GM18858 (cell line): Measurements from ENCODE around the gene NARF.
"Not testable (repeated sequence)": the region's sequence is repeated elsewhere in the genome, so short reads cannot be mapped to it uniquely, and the experiment has no call there.

Experiments used
- ATAC-seq: cut with Tn5 transposase; IDR thresholded peaks from one replicate; pipeline ENCODE4 v1.9.1; 2021; ENCODE audit not compliant: unreplicated experiment

Gene NARF

GRCh38 chr17:82458179-82458884 is at the start of gene NARF:
NARF (plus strand) TSS chr17:82458741; CDS start chr17:82458804, 63 bp downstream.
- peak; percentile 79 for ATAC-seq

GRCh38 chr17:82408938-82409318 is 49.6 kb upstream of the NARF start:
- ATAC-seq: no peak

GRCh38 chr17:82410014-82410716 is 48.4 kb upstream of the NARF start:
- ATAC-seq: no peak

- no peak for ATAC-seq
Observed at GRCh38 chr17:82411396-82412053, 47.0 kb upstream of the NARF start.

- ATAC-seq: not testable (repeated sequence)
Observed at GRCh38 chr17:82412081-82412480, 46.5 kb upstream of the NARF start.

- no peak for ATAC-seq
Observed at GRCh38 chr17:82412535-82413520, 45.7 kb upstream of the NARF start.

- ATAC-seq: no peak
Observed at GRCh38 chr17:82414548-82415281, 43.8 kb upstream of the NARF start.

GRCh38 chr17:82415336-82415735 is 43.2 kb upstream of the NARF start:
- ATAC-seq: no peak

- ATAC-seq: no peak
Observed at GRCh38 chr17:82415786-82416185, 42.8 kb upstream of the NARF start.

- ATAC-seq: no peak
Observed at GRCh38 chr17:82416264-82416663, 42.3 kb upstream of the NARF start.

- no peak for ATAC-seq
Observed at GRCh38 chr17:82416771-82417170, 41.8 kb upstream of the NARF start.

GRCh38 chr17:82418001-82418986 is 40.2 kb upstream of the NARF start, which contains the start of the genes HEXD and OGFOD3:
HEXD (plus strand) TSS chr17:82418347; CDS start chr17:82419800, 1,453 bp downstream.
OGFOD3 (minus strand) TSS chr17:82418586; CDS start chr17:82418485, 101 bp downstream.
- ATAC-seq: peak; percentile 71

GRCh38 chr17:82419540-82419939 is 39.0 kb upstream of the NARF start:
- no peak for ATAC-seq

- no peak for ATAC-seq
Observed at GRCh38 chr17:82424001-82424862, 34.3 kb upstream of the NARF start.

GRCh38 chr17:82424863-82425159 is 33.7 kb upstream of the NARF start:
- no peak for ATAC-seq

GRCh38 chr17:82428546-82428945 is 30.0 kb upstream of the NARF start:
- ATAC-seq: no peak

- no peak for ATAC-seq
Observed at GRCh38 chr17:82429824-82430223, 28.7 kb upstream of the NARF start.

GRCh38 chr17:82432017-82432416 is 26.5 kb upstream of the NARF start:
- ATAC-seq: no peak
